SK-N-SH (cell line): ENCODE data around the gene SLC24A3.

ENCODE experiments used
- CHD2 ChIP-seq: fragments of 150-350 bp; IDR thresholded peaks from 2 replicates; pipeline ENCODE4 v1.6.1; 2018; ENCODE audit warnings: low read length; ENCODE audit not compliant: partially characterized antibody
- CTCF ChIP-seq: fragments of 200-600 bp; sonication (generic); IDR thresholded peaks from 2 replicates; pipeline ENCODE4 v1.6.1; 2017; ENCODE audit warnings: antibody characterized with exemption, mild to moderate bottlenecking, moderate library complexity
- MAX ChIP-seq: IDR thresholded peaks from 2 replicates; pipeline ENCODE4 v1.4.0; 2012; ENCODE audit warnings: low read depth
- MEF2A ChIP-seq: IDR thresholded peaks from 2 replicates; pipeline ENCODE4 v1.4.0; 2012; ENCODE audit warnings: low read depth, borderline replicate concordance
- RCOR1 ChIP-seq: fragments of 150-350 bp; IDR thresholded peaks from 2 replicates; pipeline ENCODE4 v1.6.1; 2017; ENCODE audit warnings: antibody characterized with exemption, low read length
- RFX5 ChIP-seq: IDR thresholded peaks from 2 replicates; pipeline ENCODE4 v1.6.1; 2012; ENCODE audit warnings: mild to moderate bottlenecking, improper control_type of control experiment, low read length
- SMC3 ChIP-seq: IDR thresholded peaks from 2 replicates; pipeline ENCODE4 v1.6.1; 2012; ENCODE audit warnings: low read depth, low read length, improper control_type of control experiment
- TCF12 ChIP-seq: IDR thresholded peaks from 2 replicates; pipeline ENCODE4 v1.4.0; 2012
- USF1 ChIP-seq: IDR thresholded peaks from 2 replicates; pipeline ENCODE4 v1.4.0; 2012; ENCODE audit warnings: low read depth, borderline replicate concordance

- TF ChIP-seq RCOR1 (no peak), MAX (no peak), MEF2A (no peak), CHD2 (no peak), TCF12 (no peak), RFX5 (no peak), CTCF (no peak), USF1 (no peak), SMC3 (no peak)
Measured at GRCh38 chr20:19308146-19308545, 95.7 kb downstream of the SLC24A3 start.
